OCI-LY7 (cell line): ENCODE data around the gene MRNIP. TPM values are rescaled to one million over a fixed set of nuclear protein-coding genes. Genes with fewer than 3 reads are reported as not detected.
"Not testable (repeated sequence)": the region's sequence is repeated elsewhere in the genome, so short reads cannot be mapped to it uniquely, and the experiment has no call there.

Experiments used
- BruUV-seq: library from RNA; stranded (reverse); fragments of 400-500 nt; replicated peaks from 2 replicates; lab custom pipeline; 2021; lab: Mats Ljungman, UMichigan
- CTCF ChIA-PET: fragments of 300-600 bp; sonication (Branson Sonifier 250); formaldehyde crosslinking; loops from one replicate; lab custom pipeline; 2022; ENCODE audit warnings: antibody characterized with exemption; ENCODE audit not compliant: unreplicated experiment; lab: Charles Lee
- POLR2A ChIA-PET: fragments of 300-600 bp; sonication (Branson Sonifier 250); formaldehyde crosslinking; loops from one replicate; lab custom pipeline; 2022; ENCODE audit warnings: antibody characterized with exemption; lab: Charles Lee
- DNase-seq: peaks from one replicate; pipeline ENCODE4 v3.0.0-alpha.2; 2015; ENCODE audit warnings: low spot score
- H2AFZ ChIP-seq: fragments of 200-600 bp; sonication (generic), shearing (Covaris generic); 2 replicates; pipeline ENCODE4 v1.6.1; 2014; ENCODE audit warnings: mild to moderate bottlenecking, antibody characterized with exemption, low read length, moderate library complexity
- H3K27ac ChIP-seq: fragments of 200-600 bp; sonication (generic); 2 replicates; pipeline ENCODE4 v1.5.1; 2014; ENCODE audit warnings: mixed run types, low read depth, mild to moderate bottlenecking, moderate library complexity, low read length, inconsistent platforms; ENCODE audit not compliant: poor library complexity, severe bottlenecking
- H3K36me3 ChIP-seq: fragments of 200-600 bp; sonication (generic); 2 replicates; pipeline ENCODE4 v1.6.1; 2014; ENCODE audit warnings: mild to moderate bottlenecking, antibody characterized with exemption, low read length, moderate library complexity, mixed read lengths; ENCODE audit not compliant: insufficient read depth
- H3K4me1 ChIP-seq: fragments of 200-600 bp; sonication (generic); 2 replicates; pipeline ENCODE4 v1.5.1; 2014; ENCODE audit warnings: mild to moderate bottlenecking, low read length; ENCODE audit not compliant: insufficient read depth, poor library complexity, severe bottlenecking
- H3K4me2 ChIP-seq: fragments of 200-600 bp; sonication (generic); 2 replicates; pipeline ENCODE4 v1.6.1; 2014; ENCODE audit warnings: mild to moderate bottlenecking, low read length
- H3K4me3 ChIP-seq: fragments of 200-600 bp; sonication (generic); 2 replicates; pipeline ENCODE4 v1.5.1; 2014; ENCODE audit warnings: mild to moderate bottlenecking, low read depth, low read length; ENCODE audit not compliant: poor library complexity, severe bottlenecking
- H3K79me2 ChIP-seq: fragments of 200-600 bp; sonication (generic); 2 replicates; pipeline ENCODE4 v1.6.1; 2016; ENCODE audit warnings: low read depth, mild to moderate bottlenecking, low read length, moderate library complexity, mixed read lengths; ENCODE audit not compliant: insufficient read depth
- H3K9me2 ChIP-seq: fragments of 200-600 bp; sonication (generic); 2 replicates; pipeline ENCODE4 v1.6.1; 2016; ENCODE audit warnings: mild to moderate bottlenecking, low read length, mixed read lengths; ENCODE audit not compliant: insufficient read depth
- H3K9me3 ChIP-seq: fragments of 200-600 bp; sonication (generic); 2 replicates; pipeline ENCODE4 v1.6.1; 2014; ENCODE audit warnings: mild to moderate bottlenecking, mixed run types, low read length, mixed read lengths
- H4K20me1 ChIP-seq: fragments of 200-600 bp; sonication (generic); 2 replicates; pipeline ENCODE4 v1.6.1; 2014; ENCODE audit warnings: mild to moderate bottlenecking, antibody characterized with exemption, low read length, moderate library complexity, mixed read lengths; ENCODE audit not compliant: insufficient read depth
- EZH2phosphoT487 ChIP-seq: fragments of 200-600 bp; sonication (generic); IDR thresholded peaks from 2 replicates; pipeline ENCODE4 v1.6.1; 2018; ENCODE audit warnings: low read depth, borderline replicate concordance, mild to moderate bottlenecking, mixed run types, antibody characterized with exemption, low read length, moderate library complexity, mixed read lengths
- intact Hi-C: fragments of 100-400 bp; cut with micrococcal nuclease; formaldehyde crosslinking; loops from one replicate; pipeline ENCODE4 v1.10.0; 2022; ENCODE audit not compliant: unreplicated experiment
- total RNA-seq, 2 experiments: library from RNA; depleted of rRNA in 1 of 2; stranded (reverse); fragments of >200 nt in 1 of 2; shearing (Covaris generic) in 1 of 2; gene quantifications; 2 replicates each; pipeline ENCODE4 v1.2.3, GENCODE V29; 2014 to 2022
- TF ChIP-seq, protein P1 (sequence below): fragments of 200-600 bp; sonication (generic); conservative IDR thresholded peaks from 2 replicates; pipeline ENCODE4 v1.5.1; 2014; ENCODE audit warnings: mild to moderate bottlenecking, antibody characterized with exemption, low read length, moderate library complexity, mixed read lengths

MRNIP gene
- total RNA-seq, 2 experiments from 2014 or later: 70.5 to 78.7 TPM

DNA sequence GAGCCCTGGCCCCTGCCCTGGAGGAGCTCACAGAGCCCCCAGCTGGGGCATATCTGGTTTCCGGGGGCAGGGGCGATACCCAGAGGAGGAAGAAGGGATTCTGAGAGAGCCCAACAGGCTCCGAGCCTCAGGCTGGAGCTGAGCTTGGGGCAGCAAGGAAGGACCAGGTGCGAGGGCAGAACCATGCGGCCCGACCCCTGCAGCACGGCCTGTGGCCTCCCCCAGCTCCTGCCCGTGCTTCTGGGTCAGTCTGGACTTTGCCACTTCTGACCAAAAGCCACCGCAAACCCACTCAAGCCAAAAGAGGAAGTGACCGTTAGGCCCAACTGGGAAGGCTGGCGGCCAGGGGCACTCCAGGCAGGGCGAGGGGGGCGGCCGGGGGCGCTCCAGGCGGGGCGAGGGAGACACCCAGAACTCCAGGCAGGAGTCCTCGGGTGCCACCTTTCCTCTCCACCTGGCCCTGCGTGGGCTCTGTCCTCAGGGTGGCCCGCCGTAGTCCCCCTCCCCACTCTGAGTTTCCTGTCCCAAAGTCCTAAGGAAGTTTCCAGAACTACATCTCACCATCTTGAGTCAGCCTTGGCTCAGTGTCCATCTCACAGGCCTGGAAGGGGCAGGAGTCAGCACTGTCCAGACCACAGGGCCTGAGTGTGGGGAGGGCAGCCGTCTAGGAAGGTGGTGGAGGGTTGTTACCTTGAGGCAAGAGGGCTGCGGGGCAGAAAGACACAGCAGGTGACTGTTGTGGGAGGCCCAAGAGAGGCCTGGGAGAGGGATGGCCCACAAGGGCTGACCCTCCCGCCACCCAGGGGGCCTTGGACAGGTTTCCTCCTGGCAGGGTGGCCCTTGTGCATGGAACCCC is 65.8 kb downstream of the MRNIP start:
- Histone ChIP-seq H3K9me3 (no peaks in the 10 kb centered on the region), H3K27ac (no peak overlapping the region), H3K9me2 (no peaks in the 10 kb centered on the region), H3K4me3 (no peak overlapping the region), H2AFZ (no peak overlapping the region), H3K4me1 (peaks cover 46% of the 10 kb centered on the region), H3K4me2 (no peak overlapping the region), H4K20me1 (no peaks in the 10 kb centered on the region), H3K36me3 (0 out of 2 replicates have a peak, but pooled peaks cover 11% of the 10 kb centered on the region), H3K79me2 (no peaks in the 10 kb centered on the region)
- CTCF ChIA-PET: no interaction called here
- no TSS peak for BruUV-seq
- POLR2A ChIA-PET: no interaction called here
- DNase-seq: no peak
- TF ChIP-seq, protein P1, sequence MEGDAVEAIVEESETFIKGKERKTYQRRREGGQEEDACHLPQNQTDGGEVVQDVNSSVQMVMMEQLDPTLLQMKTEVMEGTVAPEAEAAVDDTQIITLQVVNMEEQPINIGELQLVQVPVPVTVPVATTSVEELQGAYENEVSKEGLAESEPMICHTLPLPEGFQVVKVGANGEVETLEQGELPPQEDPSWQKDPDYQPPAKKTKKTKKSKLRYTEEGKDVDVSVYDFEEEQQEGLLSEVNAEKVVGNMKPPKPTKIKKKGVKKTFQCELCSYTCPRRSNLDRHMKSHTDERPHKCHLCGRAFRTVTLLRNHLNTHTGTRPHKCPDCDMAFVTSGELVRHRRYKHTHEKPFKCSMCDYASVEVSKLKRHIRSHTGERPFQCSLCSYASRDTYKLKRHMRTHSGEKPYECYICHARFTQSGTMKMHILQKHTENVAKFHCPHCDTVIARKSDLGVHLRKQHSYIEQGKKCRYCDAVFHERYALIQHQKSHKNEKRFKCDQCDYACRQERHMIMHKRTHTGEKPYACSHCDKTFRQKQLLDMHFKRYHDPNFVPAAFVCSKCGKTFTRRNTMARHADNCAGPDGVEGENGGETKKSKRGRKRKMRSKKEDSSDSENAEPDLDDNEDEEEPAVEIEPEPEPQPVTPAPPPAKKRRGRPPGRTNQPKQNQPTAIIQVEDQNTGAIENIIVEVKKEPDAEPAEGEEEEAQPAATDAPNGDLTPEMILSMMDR: no peak
- no peak for TF ChIP-seq EZH2phosphoT487
- intact Hi-C loops: no loop called here

DNA sequence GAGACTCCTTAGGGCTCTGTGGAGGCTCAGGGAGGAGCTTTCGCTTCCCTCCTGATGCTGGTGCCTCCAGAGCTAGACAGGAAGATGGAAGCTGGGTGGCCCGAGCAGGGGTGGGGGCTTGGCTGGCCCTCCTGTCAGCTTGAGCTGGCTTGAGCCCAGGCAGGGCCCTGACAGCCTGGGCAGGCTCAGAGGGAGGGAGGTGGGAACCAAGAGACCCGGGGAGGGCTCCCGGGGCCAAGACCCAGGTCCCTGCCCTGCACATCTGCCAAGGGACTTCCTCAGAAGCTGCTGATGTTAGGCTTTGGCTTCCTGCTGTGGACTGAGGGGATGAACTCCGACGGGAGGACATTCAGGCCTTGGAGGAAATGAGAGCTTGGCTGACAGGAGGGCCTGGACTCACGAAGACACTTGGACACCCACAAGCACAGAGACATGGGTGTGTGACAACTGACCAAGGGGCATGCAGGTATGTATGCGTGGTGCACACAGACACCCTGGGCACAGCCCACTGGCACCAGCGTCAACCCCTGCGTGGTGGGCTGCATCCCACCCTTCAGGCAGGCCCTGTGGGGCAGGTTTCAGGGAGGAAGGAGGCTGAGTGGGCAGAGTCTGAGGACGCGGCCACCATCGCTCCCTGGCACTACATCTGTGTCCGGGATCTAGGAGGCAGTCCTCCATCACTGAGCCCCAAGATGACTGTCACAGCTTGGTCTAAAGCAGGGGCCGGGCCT is 66.6 kb downstream of the MRNIP start:
- no peak overlapping the region for H3K27ac ChIP-seq
- no peak overlapping the region for H3K4me2 ChIP-seq
- BruUV-seq: no TSS peak
- no peak overlapping the region for H3K4me3 ChIP-seq
- peaks cover 46% of the 10 kb centered on the region for H3K4me1 ChIP-seq
- H3K9me2 ChIP-seq: no peaks in the 10 kb centered on the region
- no peak overlapping the region for H2AFZ ChIP-seq
- no peaks in the 10 kb centered on the region for H3K79me2 ChIP-seq
- ChIA-PET POLR2A (interaction anchor here (0.6 kb wide), 1 partner anchor 1019 kb away, joined by 3 read pairs; no protein-coding TSS in a partner anchor), CTCF (no interaction called here)
- TF ChIP-seq, protein P1: no peak
- no peak for TF ChIP-seq EZH2phosphoT487
- H3K9me3 ChIP-seq: no peaks in the 10 kb centered on the region
- H4K20me1 ChIP-seq: no peaks in the 10 kb centered on the region
- H3K36me3 ChIP-seq: 0 out of 2 replicates have a peak, but pooled peaks cover 3% of the 10 kb centered on the region
- intact Hi-C loops: no loop called here
- no peak for DNase-seq

DNA sequence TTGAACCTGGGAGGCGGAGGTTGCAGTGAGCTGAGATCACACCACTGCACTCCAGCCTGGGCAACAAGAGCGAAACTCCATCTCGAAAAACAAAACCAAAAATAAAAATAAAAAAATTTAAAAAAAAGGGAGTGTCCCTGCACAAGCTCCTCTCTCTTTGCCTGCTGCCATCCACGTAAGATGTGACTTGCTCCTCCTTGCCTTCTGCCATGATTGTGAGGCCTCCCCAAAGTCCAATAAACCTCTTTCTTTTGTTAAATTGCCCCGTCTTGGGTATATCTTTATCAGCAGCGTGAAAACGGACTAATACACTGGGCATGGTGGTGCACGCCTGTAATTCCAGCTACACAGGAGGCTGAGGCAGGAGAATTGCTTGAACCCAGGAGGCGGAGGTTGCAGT is 69.3 kb downstream of the MRNIP start:
- CTCF ChIA-PET: not testable (repeated sequence)

More for the DNA sequence above, 69.3 kb downstream of the MRNIP start:
- H3K9me3 ChIP-seq, H3K4me2 ChIP-seq, H3K79me2 ChIP-seq, H3K27ac ChIP-seq, intact Hi-C loops, BruUV-seq, POLR2A ChIA-PET, H3K4me3 ChIP-seq, H2AFZ ChIP-seq, DNase-seq, H4K20me1 ChIP-seq, H3K9me2 ChIP-seq, H3K36me3 ChIP-seq: not testable (repeated sequence)
- peaks cover 26% of the 10 kb centered on the region for H3K4me1 ChIP-seq
